ENCODE measurements around the gene FLT3.
"Not testable (repeated sequence)": the region's sequence is repeated elsewhere in the genome, so short reads cannot be mapped to it uniquely, and the experiment has no call there.

The FLT3 gene

DNA sequence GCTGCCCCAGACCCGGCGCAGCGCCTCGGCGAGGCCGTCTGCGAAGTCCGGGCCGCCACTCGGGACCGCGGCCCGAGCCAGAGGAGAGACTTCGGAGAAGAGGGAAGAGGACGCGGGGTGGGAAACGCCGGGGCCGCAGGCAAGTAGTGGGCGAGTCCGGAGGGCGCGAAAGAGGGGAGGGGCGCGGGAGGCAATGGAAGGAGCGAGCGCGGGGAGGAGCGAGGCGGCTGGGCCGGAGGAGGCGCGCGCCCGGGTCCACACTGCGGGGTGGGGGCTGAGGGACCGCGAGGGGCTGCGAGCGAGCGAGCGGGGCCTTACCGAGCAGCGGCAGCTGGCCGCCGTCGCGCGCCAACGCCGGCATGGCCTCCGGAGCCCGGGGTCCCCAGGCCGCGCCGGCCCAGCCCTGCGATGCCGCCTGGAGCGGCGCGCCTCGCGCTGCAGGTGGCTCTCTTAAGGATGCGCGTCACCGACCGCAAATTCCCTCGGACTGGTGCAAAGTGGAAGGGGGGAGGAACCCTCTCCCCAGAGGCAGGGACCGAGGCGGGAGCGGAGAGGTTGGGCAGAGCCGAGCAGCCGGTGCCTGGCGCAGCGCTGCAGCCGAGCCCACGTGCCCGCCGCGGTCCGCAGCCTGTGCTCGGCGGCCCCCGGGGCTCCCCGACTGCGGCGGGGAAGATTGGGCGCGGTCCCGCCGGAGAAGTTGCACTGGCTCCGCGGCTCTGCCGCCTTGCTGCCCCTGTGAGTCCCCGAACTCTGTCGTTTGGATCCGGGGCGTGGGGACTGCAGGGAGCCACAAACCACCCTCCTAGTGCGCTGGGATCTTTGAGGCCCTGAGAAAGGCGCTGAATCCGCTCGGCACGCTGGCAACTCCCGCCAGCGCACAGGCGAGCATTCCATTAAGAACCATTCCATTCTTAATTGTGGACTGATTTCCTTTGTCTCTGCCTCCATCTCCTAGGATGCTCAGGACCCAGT, at the start of gene FLT3:
Gene FLT3 (minus strand): TSS at position 427 of the 972 bp plus-strand sequence. CDS start 66 bp downstream, at position 361.
- DNase-seq, result peak; percentile 33

DNA sequence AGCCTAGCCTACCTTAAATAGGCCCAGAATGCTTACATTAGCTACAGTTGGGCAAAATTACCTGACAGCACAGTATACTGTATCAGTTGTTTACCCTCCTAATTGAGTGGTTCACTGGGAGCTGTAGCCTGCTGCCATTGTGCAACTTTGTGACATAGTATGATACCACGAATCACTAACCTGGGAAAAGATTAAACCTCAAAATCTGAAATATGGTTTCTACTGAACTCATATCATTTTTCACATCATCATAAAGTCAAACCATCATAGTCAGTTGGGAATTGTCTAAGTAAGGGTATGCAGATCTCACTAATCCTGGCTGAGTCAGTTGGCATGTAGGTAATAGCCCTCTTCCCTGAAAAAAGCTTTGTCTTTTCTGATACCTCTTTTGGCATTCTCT, 47.1 kb upstream of the FLT3 start:
- peak; percentile 51 for DNase-seq

DNA sequence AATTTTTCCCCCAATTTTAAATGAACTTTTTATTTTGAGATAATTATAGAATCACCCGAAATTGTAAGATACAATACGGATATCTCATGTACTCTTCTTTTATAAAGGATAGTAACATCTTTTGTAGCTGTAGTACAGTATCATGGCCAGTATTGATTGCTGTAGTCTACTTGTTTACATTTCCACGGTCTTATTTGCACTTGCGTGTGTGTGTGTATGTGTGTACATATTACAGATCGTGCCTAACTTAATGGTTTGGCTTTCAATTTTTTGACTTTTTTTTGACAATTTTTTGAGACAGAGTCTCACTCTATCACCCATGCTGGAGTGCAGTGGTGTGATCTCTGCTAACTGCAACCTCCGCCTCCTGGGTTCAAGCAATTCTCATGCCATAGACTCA, 44.7 kb upstream of the FLT3 start:
- DNase-seq, result no peak

DNA sequence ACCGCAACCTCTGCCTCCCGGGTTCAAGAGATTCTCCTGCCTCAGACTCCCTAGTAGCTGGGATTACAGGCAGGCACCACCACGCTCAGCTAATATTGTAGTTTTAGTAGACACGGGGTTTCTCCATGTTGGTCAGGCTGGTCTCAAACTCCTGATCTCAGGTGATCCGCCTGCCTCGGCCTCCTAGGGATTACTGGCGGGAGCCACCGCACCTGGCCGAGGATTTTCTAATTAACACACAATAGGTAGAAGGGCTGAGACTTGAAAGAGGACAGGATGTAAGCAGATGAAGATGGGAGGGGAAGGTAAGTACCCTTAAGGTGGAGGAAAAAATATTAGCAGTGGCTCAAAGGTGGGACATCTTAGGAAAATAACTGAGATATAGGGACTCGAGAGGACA, 41.2 kb upstream of the FLT3 start:
- DNase-seq, result not testable (repeated sequence)

DNA sequence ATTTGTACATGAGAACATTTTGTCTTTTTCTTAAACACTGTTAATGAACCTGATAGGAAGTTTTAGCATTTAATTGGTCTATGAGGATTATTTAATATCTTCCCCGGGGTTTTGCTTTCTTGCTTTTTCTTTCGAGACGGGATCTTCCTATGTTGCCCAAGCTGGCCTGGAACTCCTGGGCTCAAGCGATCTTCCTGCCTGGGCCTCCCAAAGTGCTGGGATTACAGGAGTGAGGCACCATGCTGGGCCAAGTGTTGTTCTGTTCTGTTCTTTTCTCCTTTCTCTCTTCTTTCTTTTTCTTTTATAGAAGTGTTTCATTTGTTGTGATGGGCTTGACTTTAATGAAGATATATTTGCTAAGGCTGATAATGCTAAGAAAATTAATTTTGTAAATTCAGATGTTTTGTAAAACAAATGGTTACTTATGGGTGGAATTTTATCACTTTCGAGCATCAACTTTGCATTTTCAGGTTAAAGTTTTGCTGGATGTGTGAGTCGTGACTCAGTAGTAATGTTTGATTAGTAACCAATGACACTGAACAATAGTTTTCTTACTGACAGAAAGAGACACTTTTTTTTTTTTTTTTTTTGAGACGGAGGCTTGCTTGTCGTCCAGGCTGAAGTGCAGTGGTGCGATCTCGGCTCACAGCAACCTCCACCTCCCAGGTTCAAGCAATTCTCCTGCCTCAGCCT, 40.2 kb upstream of the FLT3 start:
- no peak for DNase-seq

DNA sequence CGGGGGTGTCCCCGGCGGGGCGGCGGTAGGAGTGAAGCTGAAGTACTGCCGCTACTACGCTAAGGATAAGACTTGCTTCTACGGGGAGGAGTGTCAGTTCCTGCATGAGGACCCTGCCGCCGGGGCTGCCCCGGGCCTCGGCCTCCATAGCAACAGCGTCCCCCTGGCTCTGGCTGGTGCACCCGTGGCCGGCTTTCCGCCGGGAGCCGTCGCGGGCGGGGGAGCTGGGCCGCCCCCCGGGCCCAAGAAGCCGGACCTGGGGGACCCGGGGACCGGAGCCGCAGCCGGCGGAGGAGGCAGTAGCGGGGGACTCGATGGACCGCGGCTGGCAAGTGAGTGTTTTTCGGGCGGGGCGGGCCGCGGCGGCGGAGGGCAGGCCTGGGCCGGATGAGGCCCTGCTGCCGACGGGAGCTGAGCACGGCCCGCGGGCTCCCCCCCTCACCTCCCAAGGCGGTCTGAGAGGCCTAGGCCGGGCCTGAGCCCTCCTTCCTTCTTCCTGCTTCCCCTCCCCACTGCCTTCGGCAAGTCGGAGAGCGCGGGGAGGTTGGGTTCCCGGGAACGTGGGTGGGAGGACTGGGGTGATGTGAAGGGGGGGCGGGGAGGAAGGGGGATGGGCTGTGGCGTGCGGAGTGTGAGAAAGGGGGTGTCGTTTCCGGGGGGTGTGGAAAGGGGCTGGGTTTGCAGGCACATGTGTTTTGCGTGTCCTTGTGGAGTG, 38.5 kb upstream of the FLT3 start:
- peak; percentile 92 for DNase-seq

DNA sequence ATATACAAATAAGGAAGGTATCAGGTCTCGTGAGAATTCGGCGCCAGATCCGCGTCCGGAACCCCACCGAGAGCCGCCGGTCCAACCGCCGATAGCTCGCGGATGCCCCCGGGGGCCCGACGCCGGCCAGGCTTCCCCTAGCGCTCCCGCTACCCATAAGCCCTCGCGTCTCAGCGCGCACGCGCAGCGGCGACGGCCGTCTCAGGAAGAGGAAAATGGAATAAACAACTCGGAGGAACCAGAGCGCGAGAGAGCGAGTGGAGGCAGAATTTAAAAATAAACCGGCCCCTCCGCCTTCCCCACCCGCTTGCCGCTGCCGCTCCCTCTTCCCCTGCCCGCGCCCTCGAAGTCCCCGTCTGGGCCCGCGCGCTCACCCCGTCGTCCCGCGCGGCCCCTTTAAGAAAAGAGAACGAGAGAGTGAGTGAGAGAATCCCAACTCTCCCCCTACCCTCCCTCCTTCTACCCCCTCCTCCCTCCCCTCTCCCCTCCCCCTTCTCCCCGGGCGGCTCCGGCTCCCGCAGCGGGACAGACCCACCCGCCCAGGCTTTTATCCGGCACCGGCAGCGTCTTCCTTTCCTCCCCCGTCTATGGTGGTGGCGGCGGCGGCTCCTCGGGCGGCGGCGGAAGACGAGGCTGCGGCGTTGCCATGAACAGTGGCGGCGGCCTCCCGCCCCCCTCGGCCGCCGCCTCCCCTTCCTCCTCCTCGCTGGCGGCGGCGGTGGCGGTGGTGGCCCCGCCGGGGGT, 37.8 kb upstream of the FLT3 start, which contains the start of gene PAN3:
Gene PAN3 (plus strand): TSS at position 534 of the 744 bp plus-strand sequence. CDS start 113 bp downstream, at position 647.
- peak; percentile 90 for DNase-seq

DNA sequence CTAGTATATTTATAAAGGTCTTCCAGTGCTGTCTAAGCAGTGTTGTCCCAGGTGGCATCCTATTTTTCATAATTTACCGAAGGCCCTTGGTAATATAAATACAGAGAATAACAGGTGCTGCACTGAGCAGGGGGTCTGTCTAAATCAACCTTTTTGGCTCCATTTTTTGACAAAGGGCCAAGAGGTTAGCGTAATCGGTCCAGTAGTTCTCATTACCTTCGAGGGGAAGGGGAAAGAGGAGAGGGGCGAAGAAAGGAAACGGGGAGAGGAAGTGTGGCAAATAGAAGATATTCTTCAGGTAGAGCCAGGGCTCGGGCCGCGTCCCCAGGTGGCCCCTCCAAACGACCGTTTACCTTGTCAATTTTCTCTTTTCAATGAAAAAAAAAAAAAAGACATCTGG, 37.2 kb upstream of the FLT3 start:
- DNase-seq, result peak; percentile 10

DNA sequence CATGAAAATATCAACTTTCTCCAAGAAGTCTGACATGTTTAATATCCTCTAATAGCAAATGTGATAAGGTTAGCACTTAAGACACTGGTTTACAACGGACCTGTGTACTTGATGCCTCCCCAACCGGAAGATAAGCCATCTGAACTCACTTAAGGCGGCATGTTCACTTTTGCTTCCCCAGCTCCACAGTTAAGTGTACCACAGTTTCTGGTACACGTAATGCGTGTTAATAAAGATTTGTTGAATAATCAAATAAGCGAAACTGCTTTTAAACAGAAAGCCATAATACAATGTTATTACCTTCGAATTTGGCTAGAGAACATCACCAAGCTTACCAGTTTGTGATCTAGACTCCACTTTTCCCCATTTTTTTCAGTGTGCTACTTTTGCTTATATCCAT, 36.5 kb upstream of the FLT3 start:
- DNase-seq, result peak; percentile 9

DNA sequence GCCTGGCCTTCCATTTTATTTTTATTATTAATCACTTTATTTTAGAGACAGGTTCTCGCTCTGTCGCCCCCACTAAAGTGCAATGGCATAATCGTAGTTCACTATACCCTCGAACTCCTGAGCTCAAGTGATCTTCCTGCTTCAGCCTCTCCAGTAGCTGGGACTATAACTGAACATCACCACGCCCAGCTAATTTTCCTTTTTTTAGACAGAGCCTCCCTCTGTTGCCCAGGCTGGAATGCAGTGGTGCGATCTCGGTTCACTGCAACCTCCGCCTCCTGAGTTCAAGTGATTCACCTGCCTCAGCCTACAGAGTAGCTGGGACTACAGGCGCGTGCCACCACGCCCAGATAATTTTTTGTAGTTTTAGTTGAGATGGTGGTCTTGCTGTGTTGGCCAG, 31.3 kb upstream of the FLT3 start:
- DNase-seq, result no peak

DNA sequence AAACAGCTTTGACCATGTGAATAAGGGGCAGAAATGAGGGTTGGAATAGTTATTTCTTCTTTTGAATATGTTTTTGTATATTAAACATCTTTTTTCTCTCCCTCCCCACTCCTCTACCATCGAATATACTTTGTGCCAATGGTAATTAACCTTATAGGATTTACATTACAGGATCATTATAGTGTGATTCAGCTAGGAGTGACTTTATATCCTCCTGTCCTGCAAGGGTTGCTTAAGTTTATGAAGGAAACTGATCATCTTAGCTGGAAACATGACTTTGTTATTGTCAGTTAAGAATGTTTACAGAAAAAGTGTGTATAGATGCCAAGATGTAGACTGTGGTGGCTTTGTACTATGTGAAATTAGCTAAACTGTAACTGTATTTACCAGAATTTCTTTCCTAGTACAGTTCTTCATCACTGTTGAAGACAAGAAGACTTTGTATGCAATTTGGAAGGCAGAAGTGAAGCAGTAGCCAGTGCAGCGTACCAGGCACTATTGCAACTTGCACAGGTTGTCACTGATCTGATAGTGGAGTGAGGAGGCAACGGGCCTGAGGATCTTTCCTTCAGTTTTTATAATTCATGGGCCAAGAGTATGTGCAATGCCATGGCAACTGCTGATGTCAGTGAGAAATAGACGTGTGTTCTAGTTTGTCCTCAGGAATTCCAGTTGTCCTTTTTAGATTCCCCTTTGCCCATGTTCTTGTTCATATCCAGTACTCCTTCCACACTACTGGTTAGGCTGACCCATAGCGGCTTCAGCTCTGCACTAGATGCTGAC, 29.7 kb upstream of the FLT3 start:
- DNase-seq, result no peak

DNA sequence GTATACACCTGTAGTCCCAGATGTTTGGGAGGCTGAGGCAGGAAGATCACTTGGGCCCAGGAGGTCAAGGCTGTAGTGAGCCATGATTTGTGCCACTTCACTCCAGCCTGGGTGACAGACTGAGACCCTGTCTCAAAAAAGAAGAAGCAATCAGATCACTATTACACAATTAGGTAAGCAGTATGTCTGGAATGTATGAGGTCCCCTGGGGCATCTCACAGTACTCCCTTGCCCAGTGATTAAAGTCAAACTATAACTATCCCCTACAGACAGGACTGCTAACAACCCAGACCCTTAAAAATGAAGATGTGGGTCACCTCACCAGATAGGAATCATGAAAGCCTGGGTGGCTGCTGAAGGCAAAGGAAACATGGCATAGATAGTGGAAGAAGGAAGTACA, 28.6 kb upstream of the FLT3 start:
- no peak for DNase-seq

DNA sequence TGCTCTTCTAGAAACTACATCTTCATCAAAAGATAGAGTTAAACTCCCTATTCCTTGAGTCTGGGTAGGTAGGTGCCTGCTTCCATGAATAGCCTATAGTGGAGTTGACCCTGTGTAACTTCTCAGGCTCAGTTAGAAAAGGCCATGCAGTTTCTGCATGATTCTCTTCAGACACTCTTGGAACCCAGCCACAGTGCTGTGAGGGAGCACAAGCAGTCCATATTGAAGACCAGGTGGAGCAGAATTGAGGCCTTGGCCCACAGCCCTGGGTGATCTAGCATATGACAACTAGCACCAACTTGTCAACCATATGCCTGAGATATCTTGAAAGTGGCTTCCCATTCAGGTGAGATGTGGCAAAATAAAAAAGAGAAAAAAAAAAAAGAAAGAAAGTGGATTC, 27.7 kb upstream of the FLT3 start:
- DNase-seq, result no peak

DNA sequence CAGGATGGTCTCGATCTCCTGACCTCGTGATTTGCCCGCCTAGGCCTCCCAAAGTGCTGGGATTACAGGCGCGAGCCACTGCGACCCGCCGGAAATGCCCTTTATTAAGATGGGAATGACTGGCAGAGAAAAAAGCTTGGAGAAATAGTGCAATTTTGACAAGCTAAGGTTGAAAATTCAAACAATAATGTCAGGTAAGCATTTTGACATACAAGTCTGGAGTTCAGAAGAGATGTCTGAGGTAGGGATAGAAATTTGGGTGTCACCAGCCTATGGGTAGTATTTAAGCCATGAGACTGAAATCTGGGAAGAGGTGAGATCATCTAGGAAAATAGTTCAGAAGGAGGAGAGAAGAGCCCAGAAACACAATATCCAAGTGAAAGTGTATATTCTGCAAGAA, 20.8 kb upstream of the FLT3 start:
- no peak for DNase-seq

DNA sequence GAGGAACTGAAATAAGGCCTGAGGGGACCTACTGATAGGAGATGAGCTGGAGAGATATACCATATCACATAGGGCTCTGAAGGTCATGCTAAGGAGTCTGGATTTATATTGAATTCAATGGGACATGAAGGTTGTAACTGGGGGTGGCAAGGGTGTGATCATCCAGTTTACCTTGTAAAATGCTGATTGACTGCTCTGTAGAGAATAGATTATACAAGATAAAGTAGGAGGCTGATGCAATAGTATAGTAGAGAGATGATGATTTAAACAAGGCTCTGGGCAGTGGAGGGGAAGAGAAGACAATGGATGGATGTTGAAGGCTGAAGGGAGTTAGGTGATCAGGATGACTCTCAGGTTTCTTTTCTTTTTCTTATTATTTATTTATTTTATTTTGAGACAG, 19.9 kb upstream of the FLT3 start:
- no peak for DNase-seq

DNA sequence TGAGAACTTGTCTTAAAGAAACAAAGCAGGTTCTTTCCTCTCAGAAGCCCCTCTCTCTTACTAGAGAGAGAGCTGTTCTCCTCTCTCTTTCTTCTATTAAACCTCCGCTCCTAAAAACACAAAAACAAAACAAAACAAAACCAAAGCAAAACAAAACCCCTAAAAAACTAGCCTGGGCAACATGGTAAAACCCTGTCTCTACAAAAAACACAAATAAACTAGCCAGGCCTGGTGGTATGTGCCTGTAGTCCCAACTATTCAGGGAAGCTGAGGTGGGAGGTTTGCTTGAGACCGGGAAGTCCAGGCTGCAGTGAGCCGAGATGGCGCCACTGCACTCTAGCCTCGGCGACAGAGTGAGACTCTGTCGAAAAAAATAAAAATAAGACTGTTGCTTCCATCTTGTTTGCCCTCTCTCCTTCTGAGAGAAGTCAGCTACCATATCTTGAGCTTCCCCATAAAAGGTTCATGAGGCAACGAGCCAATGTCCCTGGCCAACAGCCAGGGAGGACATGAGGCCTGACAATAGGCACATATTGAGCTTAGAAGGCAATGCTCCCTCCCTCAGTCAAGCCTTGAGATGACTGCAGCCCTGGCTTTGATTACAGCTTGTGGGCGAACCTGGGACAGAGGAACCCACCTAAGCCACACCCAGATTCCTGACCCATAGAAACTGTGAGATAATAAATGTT, 17.5 kb upstream of the FLT3 start:
- peak; percentile 9 for DNase-seq

DNA sequence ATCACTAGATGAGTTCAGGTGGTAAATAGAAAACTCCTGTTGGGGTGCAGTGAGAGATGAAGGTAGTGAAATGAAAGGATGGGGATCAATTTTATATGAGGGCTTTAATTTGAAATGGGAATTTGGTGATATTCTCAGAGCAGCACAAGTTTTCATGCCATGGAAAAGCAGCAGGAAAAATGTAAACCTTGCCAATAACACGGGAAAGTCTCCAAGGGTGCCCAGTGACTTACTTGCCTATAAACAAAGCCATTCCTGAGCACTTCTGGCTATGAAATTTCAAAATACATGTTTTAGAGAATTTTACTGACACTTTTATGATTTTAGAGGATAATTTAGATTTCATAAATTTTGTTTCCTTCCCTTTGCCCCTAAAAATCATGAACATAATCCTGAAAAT, 16.4 kb upstream of the FLT3 start:
- DNase-seq, result no peak

DNA sequence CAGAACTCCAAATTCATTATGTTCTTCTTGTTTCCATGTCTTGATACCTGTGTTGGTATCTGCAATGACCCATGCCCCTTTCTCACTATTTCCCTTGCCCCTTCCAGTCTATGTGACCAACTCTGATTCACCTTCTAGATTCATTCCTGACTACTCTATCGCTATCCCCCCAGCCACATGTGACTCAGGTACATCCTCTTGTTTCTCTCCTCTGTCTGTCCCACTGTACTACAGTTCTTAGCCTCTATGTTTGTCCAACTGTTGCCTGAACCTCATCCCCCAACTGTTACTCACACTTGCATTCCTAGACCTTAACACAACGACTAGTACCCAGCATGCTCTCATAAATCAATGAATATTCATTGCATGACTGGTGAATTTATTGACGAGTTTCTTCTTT, 10.0 kb upstream of the FLT3 start:
- no peak for DNase-seq

DNA sequence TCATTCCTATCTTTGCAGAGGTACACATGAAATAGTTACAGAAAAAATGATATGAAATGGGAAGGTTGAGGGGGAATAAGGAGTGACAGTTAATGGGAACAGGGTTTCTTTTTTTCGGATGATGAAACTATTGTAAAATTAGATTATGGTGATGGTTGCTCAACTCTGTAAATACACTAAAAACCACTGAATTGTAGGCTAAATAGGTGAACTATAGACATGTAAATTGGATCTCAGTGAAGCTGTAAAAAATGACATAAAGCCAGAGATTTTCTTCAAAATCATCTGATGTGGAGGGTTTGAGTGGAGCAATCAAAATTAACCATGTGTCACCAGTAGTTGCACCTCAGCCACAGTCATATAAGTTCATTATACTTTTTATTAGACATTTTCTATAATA, 6.6 kb upstream of the FLT3 start:
- DNase-seq, result no peak

DNA sequence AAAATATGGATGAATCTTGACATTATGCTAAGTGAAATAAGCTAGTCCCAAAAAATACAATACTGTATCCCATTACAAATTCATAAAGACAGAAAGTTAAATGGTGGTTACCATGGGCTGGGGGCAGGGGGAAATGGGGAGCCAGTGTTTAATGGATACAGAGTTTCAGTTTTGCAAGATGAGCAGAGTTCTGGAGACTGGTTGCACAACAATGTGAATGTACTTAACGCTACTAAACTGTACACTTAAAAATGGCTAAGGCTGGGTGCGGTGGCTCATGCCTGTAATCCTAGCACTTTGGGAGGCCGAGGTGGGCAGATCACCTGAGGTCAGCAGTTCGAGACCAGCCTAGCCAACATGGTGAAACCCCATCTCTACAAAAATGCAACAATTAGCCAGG, 1.5 kb upstream of the FLT3 start:
- not testable (repeated sequence) for DNase-seq
